22Rv1 (cell line): ENCODE data around the gene MYOC.

Source experiments
- ZFX ChIP-seq: fragments of 450-650 bp; IDR thresholded peaks from 2 replicates; pipeline ENCODE4 v1.6.1; 2017; ENCODE audit warnings: antibody characterized with exemption, borderline replicate concordance
- TF ChIP-seq, protein P1 (sequence below): fragments of 450-650 bp; IDR thresholded peaks from 2 replicates; pipeline ENCODE4 v1.5.1; 2017; ENCODE audit warnings: mild to moderate bottlenecking

DNA sequence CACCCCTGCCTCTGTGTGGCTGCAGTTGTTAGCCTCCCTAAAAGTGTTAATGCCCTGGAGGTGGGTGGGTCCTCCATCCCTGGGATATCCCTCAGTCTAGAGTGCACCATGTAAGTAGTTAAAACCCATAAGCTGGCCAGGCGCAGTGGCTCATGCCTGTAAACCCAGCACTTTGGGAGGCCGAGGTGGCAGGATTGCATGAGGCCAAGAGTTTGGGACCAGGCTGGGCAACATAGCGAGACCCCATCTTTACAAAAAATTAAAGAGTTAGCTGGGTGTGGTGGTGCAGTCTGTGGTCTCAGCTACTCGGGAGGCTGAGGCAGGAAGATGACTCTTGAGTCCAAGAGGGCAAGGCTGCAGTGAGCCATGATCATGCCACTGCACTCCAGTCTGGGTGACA, 10.3 kb downstream of the MYOC start:
- TF ChIP-seq, protein P1, sequence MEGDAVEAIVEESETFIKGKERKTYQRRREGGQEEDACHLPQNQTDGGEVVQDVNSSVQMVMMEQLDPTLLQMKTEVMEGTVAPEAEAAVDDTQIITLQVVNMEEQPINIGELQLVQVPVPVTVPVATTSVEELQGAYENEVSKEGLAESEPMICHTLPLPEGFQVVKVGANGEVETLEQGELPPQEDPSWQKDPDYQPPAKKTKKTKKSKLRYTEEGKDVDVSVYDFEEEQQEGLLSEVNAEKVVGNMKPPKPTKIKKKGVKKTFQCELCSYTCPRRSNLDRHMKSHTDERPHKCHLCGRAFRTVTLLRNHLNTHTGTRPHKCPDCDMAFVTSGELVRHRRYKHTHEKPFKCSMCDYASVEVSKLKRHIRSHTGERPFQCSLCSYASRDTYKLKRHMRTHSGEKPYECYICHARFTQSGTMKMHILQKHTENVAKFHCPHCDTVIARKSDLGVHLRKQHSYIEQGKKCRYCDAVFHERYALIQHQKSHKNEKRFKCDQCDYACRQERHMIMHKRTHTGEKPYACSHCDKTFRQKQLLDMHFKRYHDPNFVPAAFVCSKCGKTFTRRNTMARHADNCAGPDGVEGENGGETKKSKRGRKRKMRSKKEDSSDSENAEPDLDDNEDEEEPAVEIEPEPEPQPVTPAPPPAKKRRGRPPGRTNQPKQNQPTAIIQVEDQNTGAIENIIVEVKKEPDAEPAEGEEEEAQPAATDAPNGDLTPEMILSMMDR, result no peak
- no peak for TF ChIP-seq ZFX
